ENCODE results near the gene GSTA3. TPM values are rescaled to one million over a fixed set of nuclear protein-coding genes. Genes with fewer than 3 reads are reported as not detected.
"Not testable (repeated sequence)": the region's sequence is repeated elsewhere in the genome, so short reads cannot be mapped to it uniquely, and the experiment has no call there.

The GSTA3 gene
- total RNA-seq = not detected
- long read RNA-seq = 0 reads

DNA sequence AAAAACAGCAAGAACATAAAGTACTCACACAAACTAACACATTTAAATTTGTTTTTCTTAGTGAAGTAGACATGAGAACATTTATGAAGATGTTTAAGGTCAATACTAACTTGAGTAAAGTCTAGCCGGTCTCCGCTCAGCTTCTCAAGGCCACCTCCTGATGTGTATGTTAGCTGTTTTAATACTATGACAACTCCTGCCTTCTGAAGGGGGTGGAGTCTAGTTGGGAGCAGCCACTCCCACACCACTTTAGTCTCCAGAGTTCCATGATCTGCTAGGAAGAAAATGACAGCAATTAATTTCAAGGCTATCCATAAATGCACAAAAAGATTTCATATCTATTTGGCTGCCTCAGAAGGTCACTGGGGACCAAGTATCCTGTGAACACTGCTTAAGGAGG is at the start of gene GSTA3:
Gene GSTA3 (minus strand): TSS at position 168 of the 400 bp plus-strand sequence. CDS start 3,864 bp downstream, outside the sequence.
- no peak for DNase-seq (ENCODE audit: low spot score)
- intact Hi-C loops (cut with DNase I) = no loop called here

DNA sequence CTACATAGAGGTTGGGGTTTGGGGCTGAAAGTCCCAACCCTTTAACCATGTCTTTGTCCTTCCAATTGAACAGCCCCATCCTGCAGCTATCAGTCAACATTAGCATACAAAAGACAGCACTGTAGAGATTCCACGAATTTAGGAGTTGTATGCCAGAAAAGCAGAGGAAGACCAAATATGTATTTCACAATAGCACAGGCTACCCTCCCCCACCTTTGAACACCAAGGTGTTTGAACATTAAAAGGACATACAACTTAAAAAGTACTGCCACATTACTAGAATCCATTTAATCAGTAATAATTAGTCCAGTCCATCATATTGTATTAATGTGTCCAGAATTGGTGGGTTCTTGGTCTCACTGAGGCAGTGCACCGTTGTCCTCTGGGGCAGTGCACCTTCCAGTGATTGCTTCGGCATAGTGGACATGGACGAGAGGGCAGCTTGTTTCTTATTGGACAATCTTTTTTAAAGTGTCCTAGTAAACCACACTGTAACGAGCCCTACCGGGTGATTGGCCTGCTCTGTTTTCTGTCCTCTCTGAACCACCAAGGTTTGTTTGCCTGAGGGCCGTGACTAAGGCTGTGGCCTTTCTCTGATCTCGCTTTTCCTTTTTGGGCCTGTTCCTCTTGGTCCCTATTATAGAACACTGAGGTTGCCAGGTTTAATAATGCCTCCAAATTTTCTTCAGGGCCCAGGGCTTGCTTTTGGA is 49.2 kb upstream of the GSTA3 start:
- intact Hi-C loops (cut with DNase I) = no loop called here
- DNase-seq (ENCODE audit: low spot score) = no peak

DNA sequence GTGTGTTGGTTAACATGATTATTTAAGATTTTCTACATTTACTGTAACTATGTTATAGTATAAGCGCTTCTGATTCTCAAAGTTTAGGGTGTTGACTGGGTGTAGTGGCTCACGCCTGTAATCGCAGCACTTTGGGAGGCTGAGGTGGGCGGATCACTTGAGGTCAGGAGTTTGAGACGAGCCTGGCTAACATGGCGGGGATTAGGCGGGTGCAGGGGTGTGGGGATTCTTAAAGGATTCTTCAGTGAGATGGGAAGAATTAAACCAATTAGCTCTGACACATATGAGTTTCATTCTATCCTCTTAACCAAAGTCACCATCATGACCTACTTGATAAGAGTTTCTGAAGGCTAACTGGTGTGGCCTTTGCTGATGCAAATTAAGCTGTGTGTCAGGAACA is 46.4 kb upstream of the GSTA3 start:
- no peak for DNase-seq (ENCODE audit: low spot score)
- intact Hi-C loops (cut with DNase I) = no loop called here

DNA sequence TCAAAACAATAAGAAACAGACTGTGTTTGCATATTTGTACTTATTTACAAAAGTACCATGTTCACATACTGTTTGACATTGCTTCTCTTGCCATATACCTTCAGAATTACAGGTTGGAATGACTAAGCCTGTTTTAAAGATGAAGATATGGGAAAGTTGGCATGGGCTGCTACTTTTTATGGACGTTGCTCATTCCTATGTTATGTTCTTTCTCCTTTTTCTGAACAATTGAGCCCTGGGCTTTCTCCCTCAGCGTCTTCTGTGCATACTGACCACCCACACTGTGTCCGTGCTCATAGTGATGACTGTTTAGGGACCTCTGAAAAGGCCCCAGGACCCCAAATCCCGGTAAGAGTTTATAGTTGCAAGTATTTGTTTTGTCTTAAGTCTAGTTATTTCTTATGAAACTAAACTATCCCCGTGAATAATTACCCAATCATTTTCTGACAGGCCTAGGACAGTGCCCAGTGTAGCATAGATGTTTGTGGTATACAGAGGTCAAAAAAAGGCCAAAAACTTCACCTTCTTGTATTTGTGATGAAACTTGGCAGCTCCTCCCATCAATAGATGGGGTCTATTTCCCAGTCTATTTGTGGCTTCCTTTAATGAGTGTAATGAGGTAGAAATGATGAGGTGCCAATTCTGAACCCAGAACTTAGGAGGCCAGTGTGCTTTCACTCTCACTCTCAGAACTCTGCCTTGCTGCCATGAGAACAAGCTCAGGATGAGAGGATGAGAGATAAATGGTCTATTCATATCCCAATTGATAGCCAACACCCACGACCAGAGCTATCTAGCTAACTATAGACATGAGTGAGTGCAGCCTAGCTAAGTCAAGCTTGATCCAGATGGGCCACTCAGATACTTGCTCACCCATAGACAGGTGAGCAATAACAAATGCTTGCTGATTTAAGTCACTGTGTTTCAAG is 44.7 kb upstream of the GSTA3 start:
- intact Hi-C loops (cut with DNase I) = no loop called here
- no peak for DNase-seq (ENCODE audit: low spot score)

DNA sequence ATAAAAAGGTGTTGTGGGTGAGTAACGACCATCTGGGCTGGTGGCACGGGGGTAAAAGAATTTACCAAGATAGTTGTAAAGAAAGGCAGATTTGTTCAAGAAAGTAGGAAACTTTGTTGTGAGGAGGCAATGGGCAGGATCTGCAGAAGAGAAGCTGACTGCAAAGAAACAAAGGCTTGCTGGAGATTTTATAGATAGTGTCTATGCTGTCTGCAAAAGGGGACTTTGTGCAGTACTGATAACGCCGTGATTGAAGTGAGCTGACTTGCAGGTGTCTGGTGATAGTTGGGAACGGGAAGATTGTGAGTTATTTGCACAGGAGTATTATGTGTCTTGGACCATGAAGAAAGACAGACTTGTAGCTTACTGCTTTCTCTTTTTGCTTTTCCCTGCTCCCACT is 36.8 kb upstream of the GSTA3 start:
- no peak for DNase-seq (ENCODE audit: low spot score)
- intact Hi-C loops (cut with DNase I) = no loop called here

DNA sequence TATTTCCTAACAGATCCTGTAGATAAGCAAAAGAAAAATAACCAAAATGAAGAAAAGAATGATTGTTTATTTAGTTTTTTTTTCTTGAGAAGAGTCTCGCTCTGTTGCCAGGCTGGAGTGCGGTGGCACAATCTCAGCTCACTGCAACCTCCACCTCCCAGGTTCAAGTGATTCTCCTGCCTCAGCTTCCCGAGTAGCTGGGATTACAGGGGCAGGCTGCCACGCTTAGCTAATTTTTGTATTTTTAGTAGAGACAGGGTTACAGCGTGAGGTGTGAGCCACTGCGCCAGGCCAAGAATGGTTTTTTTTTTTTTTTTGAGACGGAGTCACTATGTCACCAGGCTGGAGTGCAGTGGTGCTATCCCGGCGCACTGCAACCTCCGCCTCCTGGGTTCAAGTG is 33.3 kb upstream of the GSTA3 start:
- intact Hi-C loops (cut with DNase I); DNase-seq (ENCODE audit: low spot score): not testable (repeated sequence)

DNA sequence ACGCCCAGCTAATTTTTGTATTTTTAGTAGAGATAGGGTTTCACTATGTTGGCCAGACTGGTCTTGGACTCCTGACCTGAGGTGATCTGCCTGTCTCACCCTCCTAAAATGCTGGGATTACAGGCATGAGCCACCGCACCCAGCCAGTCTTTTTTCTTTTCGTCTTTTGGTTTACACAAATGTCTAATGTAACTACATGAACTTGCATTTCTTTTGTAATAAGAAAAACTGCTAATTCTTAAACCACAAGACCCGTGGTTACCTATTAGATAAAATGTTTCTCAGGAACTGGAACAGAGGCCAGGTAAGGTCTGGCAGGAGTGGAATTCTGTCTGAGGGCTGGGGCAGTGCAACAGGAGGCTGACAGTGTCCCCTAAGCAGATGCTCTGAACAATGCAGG is 32.7 kb upstream of the GSTA3 start:
- DNase-seq (ENCODE audit: low spot score) = no peak
- intact Hi-C loops (cut with DNase I) = no loop called here

DNA sequence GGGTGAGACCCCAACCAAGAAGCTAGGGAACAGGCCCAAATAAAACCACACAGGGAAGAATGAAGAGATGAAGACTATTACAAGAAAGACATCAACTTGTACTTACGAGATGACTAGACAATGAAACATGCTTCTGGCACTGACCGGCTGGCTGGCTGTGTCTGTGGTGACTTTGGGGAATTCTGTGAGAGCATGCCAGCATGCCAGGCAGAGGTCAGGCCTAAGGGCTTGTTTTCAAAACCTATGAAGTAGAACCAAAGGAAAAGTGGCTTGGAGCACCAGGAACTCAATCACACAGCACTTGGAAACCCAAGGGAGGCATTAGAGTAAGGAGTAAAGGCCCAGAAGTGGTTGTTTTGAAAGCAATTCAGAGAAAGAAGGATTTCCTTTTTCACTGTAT is 28.4 kb upstream of the GSTA3 start:
- intact Hi-C loops (cut with DNase I) = no loop called here
- no peak for DNase-seq (ENCODE audit: low spot score)

DNA sequence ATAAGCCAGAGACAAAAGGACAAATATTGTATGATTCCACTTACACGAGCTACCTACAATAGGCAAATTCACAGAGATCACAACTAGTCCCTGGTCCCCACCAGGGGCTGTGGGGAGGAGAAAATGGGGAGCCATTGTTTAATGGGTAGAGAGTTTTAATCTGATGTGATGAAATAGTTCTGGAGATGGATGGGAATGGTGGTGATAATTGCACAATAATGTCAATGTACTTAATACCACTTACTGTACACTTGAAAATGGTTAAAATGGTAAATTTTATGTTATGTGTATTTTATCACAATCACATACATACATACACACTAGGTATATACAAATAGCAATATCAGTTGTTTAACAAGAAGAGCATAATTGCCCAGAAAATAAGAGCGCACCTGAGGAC is 24.3 kb upstream of the GSTA3 start:
- DNase-seq (ENCODE audit: low spot score) = no peak
- intact Hi-C loops (cut with DNase I) = no loop called here

DNA sequence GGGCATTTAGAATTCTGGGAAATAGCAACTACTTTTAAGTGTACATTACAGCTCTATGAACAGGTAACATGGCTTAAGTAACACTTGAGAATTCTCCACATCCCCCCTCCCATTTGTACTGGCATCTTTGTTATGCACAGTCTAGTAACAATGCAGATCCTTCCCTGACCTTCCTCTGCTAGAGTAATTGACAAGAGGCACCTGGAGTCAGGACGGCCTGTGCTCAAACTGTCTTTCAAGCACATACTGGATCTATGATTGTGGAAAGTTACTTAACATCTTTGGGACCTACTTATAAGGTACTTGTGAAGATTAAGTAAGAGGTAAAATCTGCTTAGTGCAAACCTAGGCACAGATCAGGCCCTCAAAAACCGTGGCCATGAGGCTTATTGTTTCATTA is 21.9 kb upstream of the GSTA3 start:
- intact Hi-C loops (cut with DNase I) = no loop called here
- no peak for DNase-seq (ENCODE audit: low spot score)

DNA sequence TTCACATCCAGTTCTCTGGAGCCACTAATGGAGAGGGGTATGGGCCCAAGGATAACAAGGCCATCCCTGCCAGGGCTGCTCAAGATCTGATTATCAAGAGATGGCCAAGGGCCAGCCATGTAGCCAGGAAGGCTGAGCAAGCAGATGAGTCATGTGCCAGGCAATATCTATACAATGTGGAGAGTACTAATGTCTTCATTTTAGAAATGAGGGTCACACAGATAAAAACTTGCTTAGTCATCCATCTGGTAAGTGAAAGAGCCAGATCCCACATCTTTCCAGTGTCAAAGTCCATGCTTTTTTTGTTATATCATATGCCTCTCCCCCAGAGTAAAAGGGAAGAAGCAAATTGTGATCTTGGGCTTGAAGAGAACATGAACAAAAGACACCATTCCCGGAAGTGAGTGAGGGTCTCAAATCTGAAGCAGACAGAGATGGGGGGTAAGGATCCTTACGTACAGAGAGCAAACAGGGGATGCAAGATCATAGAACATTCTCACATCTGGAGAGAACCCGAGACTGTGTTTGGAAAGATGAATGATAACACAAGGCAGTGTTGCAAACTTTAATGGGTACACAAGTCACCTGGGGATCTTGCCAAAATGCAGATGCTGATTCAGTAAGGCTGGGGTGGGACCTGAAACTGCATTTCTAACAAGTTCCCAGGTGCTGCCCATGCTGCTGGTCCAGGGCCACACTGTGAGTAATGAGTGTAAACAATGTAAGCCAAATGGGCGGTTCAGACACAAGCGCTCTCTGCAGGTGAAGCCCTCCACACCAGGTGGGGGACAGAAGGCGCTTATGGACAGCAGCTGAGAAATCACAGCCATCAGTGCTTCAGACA is 20.0 kb upstream of the GSTA3 start:
- no peak for DNase-seq (ENCODE audit: low spot score)
- intact Hi-C loops (cut with DNase I) = no loop called here

DNA sequence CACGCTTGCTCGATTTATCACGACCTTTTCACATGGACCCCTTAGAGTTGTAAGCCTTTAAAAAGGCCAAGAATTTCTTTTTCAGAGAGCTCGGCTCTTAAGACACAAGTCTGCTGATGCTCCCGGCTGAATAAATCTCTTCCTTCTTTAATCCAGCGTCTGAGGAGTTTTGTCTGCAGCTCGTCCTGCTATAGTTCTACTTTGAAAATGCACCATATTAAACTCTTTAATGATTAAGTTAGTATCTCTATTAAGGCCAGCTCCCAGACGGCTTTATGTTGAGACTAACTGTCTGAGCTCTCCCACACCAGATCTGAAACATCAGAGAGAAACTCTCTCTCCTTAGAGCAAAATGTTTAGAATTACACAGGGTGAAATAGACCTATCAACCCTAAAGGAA is 18.0 kb upstream of the GSTA3 start:
- intact Hi-C loops (cut with DNase I) = no loop called here
- DNase-seq (ENCODE audit: low spot score) = no peak

DNA sequence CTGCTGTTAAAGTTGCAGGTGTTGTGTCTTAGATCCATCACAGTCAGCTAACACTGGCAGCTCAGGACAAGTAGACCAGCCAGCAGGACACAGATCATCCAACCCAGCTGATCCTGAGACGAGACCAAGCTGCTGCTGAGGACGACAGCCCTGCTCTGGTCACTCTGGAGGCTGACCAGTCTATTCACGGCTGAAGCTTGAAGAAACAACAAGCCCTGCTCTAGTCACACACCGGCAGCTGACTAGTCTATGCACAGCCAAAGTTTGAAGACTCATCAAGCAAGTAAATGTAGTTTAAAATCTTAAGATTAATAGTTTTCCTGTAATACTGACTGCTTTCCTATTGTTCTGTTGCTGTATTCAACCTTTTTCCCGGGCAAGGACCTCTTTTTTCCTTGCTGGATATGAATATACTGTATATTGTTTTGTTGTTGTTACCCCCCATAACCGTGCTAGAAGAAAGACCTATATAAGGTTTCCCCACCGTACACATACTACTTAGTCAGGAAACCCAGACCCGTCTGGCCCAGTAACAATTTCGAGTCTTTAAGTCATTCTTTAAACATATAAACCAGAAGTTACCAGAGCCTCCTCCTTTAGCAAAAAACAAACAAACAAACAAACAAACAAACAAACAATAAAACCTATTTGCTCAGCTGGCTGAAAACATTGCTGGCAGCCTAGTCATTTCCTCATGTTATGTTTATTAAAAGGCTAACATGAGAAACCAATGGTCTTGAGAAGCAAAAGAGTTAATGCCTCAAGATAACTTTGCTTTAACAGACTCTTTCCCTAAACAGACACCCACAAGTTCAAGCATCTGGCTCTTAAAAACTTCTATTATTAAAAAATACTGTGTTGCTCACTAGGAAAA is 16.7 kb upstream of the GSTA3 start:
- intact Hi-C loops (cut with DNase I) = no loop called here
- no peak for DNase-seq (ENCODE audit: low spot score)

DNA sequence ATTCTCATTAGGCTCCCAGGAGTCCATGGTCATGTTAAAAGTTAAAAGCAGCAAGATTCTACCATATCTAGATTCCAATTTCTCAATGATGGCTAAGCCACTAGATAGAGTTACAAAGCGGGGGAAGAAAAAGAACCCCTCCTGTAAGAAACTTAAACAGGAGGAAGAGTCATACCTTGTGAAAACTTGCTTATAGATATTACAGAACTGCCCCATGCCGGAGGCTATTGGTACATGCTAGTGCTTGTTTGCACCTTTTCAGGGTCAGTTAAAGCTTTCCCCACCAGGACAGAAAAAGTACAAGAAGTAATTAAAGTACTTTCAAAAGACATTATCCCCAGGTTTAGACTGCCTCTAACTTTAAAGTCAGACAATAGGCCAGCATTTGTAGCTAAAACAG is 15.5 kb upstream of the GSTA3 start:
- no peak for DNase-seq (ENCODE audit: low spot score)
- intact Hi-C loops (cut with DNase I) = no loop called here

DNA sequence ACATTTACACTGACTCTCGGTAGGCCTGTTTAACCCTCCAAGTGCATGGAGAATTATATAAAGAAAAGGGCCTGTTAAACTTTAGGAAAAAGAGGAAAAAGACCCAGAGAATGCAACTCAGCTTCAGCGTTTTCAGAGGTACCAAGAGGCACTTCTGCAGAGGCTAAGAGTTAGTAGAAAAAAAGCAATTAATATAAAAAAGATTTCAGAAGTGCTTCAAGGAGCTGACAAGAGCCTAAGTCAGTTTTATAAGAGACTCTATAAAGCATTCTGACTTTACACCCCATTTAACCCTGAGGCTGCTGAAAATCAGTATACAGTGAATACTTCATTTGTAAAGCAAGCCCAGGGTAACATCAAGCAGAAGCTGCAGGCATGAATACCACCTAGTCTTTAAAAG is 14.2 kb upstream of the GSTA3 start:
- DNase-seq (ENCODE audit: low spot score); intact Hi-C loops (cut with DNase I): not testable (repeated sequence)

DNA sequence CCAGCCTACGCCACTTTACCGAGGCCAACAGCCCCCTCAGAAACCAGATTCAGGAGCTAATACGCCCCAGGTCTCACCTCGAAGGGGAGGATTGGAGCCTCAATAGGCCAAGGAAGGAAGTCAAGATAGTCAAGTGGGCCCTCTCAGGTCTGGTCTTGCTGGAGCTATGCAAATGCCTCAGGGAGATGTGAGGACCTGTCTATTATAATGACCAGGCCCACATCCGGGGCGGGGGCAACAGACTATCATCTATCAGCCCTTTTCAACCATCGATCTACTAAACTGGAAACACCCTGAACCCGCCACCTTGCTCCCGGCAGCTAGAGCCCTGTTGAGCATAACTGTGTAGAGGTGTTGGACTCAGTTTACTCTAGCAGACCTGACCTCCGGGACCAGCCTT is 12.7 kb upstream of the GSTA3 start:
- DNase-seq (ENCODE audit: low spot score) = no peak
- intact Hi-C loops (cut with DNase I) = no loop called here

DNA sequence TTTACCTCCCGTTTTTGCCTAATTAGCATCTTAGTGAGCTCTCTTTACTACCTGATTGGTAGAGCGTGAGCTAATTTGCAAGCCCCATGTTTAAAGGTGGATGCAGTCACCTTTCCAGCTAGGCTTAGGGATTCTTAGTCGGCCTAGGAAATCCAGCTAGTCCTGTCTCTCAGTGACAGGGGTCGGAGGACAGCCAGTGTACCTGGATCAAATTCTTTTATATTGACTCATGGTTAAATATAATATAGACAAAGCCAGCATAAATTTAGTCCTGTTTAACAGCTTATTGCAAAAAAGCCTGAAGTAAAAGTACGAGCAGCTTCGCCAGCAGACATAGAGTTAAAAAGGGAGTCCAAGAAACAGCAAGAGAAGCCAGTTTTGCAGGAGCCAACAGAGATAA is 12.2 kb upstream of the GSTA3 start:
- intact Hi-C loops (cut with DNase I) = no loop called here
- DNase-seq (ENCODE audit: low spot score) = no peak

DNA sequence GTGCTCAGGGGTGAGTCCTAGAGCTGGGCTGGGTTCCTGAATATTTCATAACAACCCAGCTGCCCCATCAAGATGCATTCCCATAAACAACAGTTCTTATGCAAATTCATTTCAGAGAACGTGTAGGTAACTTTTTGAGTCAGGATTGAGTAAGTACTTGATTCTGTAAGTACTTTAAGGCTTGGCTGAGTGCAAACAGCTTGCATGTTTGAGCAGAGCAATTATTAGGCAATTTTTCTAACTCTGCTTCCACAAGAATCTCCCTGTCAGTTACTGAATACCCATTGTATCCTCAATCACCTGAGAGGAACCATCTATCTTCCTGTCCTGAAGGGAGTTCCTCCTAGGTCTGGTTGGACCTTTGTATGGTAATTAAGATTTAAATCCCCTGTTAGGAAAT is 10.0 kb upstream of the GSTA3 start:
- intact Hi-C loops (cut with DNase I); DNase-seq (ENCODE audit: low spot score): not testable (repeated sequence)

DNA sequence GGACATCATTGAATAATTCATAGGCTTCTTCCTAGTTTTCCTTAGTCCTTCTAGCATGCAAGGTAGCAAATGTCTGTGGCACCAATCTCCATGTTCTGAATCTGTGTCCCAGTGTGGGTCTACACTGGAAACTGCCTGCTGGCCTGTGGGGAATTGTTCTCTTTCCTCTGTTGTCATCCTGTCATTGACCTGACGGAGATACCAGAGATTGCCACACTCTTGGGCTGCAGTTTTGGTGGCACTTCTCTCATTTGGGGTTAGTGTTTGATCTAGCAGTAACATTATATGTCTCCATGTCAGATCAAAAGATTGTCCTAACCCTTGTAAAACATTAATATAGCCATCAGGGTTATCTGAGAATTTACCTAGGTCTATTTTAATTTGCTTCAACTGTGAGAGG is 9.3 kb upstream of the GSTA3 start:
- DNase-seq (ENCODE audit: low spot score); intact Hi-C loops (cut with DNase I): not testable (repeated sequence)
